ENCODE results near the gene CDK18.

DNA sequence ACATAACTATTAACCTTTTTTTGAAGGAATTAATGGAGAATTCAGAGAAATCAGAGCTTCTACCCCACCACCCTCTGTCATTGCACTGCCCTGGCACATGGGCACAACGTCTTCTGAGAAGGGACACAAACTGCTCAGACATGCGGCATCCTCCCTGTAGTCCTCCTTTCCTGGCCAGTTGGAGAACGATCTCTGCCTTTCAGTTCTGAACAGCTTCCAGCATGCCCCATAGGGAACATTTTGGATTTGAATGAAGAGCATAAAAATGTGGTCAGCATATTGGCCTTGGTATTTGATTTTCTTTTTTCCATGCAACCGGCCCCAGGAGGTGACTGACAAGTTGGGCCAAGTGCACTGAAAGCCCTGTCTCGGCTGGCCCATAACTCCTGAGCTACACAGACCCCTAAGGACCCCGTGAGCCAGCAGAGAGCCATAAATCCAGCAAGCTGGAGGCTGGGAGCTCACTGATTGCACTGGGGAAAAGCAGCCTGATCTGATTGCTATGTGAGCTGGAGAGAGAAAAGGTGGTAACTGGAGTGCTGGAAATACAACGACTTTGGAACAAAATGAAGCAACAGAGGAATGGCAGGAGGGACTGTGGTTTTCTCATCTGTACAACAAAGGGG is 37.8 kb upstream of the CDK18 start:
- TF ChIP-seq, protein P1, sequence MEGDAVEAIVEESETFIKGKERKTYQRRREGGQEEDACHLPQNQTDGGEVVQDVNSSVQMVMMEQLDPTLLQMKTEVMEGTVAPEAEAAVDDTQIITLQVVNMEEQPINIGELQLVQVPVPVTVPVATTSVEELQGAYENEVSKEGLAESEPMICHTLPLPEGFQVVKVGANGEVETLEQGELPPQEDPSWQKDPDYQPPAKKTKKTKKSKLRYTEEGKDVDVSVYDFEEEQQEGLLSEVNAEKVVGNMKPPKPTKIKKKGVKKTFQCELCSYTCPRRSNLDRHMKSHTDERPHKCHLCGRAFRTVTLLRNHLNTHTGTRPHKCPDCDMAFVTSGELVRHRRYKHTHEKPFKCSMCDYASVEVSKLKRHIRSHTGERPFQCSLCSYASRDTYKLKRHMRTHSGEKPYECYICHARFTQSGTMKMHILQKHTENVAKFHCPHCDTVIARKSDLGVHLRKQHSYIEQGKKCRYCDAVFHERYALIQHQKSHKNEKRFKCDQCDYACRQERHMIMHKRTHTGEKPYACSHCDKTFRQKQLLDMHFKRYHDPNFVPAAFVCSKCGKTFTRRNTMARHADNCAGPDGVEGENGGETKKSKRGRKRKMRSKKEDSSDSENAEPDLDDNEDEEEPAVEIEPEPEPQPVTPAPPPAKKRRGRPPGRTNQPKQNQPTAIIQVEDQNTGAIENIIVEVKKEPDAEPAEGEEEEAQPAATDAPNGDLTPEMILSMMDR (IDR thresholded peaks at IDR 0.05): no peak
- TF ChIP-seq POLR2A (IDR thresholded peaks at IDR 0.05): no peak

All from uterus (tissue), 2 donors.